GM12891 (cell line): Measurements from ENCODE around the gene RGS7.

ENCODE experiments used
- PAX5 ChIP-seq: IDR thresholded peaks from 2 replicates; pipeline ENCODE4 v1.6.1; 2011; ENCODE audit warnings: low read length, moderate library complexity, mild to moderate bottlenecking; ENCODE audit not compliant: insufficient read depth, severe bottlenecking
- POLR2AphosphoS5 ChIP-seq: IDR thresholded peaks from 2 replicates; pipeline ENCODE4 v1.6.1; 2011; ENCODE audit warnings: low read depth, low read length, control low read depth

- TF ChIP-seq POLR2AphosphoS5: no peak
- no peak for TF ChIP-seq PAX5
Observed at GRCh38 chr1:240808381-240808780, 548.6 kb downstream of the RGS7 start.
